GM18951 (cell line): Measurements from ENCODE around the gene P2RX4.
"Not testable (repeated sequence)": the region's sequence is repeated elsewhere in the genome, so short reads cannot be mapped to it uniquely, and the experiment has no call there.

ENCODE experiments used
- POLR2A ChIP-seq: IDR thresholded peaks from 4 replicates; pipeline ENCODE4 v1.6.1; 2011; ENCODE audit warnings: mild to moderate bottlenecking; ENCODE audit not compliant: insufficient read length, insufficient read depth; ENCODE audit errors: extremely low read depth
- in situ Hi-C: fragments of 300-500 bp; cut with MboI; formaldehyde crosslinking; loops from one replicate; pipeline ENCODE4 v1.12.0; 2022; ENCODE audit warnings: low sequenced_read_pairs, mixed read lengths, inconsistent platforms; ENCODE audit not compliant: unreplicated experiment

Gene P2RX4

GRCh38 chr12:121274036-121274763 lies 64.3 kb downstream of the P2RX4 start:
- TF ChIP-seq POLR2A, result no peak
- in situ Hi-C loops, result no loop called here

- TF ChIP-seq POLR2A, result no peak
- in situ Hi-C loops, result no loop called here
These were observed 67.4 kb downstream of the P2RX4 start for GRCh38 chr12:121277374-121277759.

GRCh38 chr12:121278169-121279070 lies 68.5 kb downstream of the P2RX4 start:
- no peak for TF ChIP-seq POLR2A
- in situ Hi-C loops, result no loop called here

- in situ Hi-C loops, result no loop called here
- TF ChIP-seq POLR2A, result no peak
These were observed 69.1 kb downstream of the P2RX4 start for GRCh38 chr12:121279071-121279375.

- TF ChIP-seq POLR2A, result no peak
- in situ Hi-C loops, result no loop called here
These were observed 69.6 kb downstream of the P2RX4 start for GRCh38 chr12:121279507-121279915.

- in situ Hi-C loops, result not testable (repeated sequence)
These were observed 70.6 kb downstream of the P2RX4 start for GRCh38 chr12:121280531-121280930.

- in situ Hi-C loops, result not testable (repeated sequence)
These were observed 71.2 kb downstream of the P2RX4 start for GRCh38 chr12:121281116-121281515.

GRCh38 chr12:121282072-121282742 lies 72.3 kb downstream of the P2RX4 start:
- in situ Hi-C loops, result no loop called here
- no peak for TF ChIP-seq POLR2A

GRCh38 chr12:121282910-121283309 lies 73.0 kb downstream of the P2RX4 start:
- in situ Hi-C loops, result not testable (repeated sequence)

GRCh38 chr12:121283388-121283787 lies 73.5 kb downstream of the P2RX4 start:
- in situ Hi-C loops, result no loop called here
- no peak for TF ChIP-seq POLR2A
